HT1080 (cell line): Measurements from ENCODE around the gene CDH23. TPM values are rescaled to one million over a fixed set of nuclear protein-coding genes. Genes with fewer than 3 reads are reported as not detected.

Source experiments
- DNase-seq: peaks from one replicate; pipeline ENCODE4 v3.0.0-alpha.2; 2015; ENCODE audit warnings: low read depth
- total RNA-seq: library from RNA; depleted of rRNA; stranded (reverse); fragments of >200 nt; shearing (Covaris generic); gene quantifications from 2 replicates; pipeline ENCODE4 v1.2.3, GENCODE V29; 2014

CDH23 gene
- total RNA-seq, 1 experiment from 2014 or later, result 0.23 TPM

DNA sequence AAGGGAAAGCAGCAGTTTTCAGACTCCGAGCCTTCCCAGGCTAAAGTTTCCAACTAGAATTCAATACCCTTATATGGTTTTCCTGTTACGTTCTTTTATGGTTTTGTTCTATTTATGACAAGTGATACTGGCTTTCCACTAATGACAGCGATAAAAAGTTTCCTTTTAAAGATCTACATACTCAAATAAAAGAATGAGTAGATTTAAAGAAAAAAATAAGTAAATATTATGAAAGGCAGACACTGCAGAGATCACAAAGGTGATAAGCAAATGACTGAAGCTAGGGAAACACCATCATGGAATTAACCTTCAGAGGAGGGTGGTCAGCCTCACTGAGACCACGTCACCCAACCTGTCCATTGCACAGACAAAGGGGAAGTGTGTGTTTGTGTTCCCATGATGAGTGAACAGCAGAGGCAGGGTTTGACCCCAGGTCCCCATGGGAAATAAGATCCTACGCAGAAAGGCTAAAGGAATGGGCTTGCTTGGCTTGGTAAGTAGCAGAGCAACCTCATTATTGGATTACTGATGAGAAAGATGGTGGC, 372.6 kb downstream of the CDH23 start:
- no peak for DNase-seq

GRCh38 chr10:71770255-71770654, 373.5 kb downstream of the CDH23 start:
- no peak for DNase-seq

DNA sequence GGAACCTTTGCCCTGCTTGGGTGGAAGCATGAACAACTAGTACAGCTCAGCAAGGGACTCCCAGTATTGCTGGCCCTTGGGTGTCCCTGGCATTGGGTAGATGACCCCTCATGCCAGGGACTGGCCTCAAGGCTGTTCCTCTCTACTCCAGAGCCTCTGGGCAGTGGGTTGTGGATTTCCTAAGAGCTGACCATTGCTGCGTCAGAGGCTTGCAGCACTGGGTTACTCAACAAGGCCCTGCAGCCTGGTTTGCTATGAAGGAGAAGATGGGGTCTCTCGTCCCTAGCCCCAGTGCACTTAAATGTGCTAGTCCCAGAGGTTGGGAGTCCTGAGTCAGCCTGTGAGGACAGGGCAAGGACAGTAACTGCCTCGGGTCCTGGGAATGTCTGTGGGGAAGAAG, 374.1 kb downstream of the CDH23 start:
- no peak for DNase-seq

DNA sequence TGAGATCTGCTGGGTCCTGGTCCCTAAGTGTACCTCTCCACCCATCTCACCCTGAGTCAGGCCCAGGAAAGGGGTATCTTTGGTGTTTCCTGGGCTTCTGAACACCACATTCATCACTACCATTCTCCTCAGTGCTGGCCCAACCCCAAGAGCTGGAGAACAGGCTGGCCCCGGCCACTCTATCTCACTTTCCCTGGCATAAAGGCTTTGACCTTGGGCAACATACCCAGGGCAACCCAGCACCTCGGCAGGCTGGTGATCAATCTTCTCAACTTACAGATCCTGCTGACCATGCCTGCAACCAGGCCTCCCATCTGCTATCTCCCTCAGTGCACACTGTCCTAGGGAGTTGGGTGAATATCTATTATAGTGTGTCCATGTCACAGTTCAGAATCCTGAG, 374.5 kb downstream of the CDH23 start:
- DNase-seq, result no peak

DNA sequence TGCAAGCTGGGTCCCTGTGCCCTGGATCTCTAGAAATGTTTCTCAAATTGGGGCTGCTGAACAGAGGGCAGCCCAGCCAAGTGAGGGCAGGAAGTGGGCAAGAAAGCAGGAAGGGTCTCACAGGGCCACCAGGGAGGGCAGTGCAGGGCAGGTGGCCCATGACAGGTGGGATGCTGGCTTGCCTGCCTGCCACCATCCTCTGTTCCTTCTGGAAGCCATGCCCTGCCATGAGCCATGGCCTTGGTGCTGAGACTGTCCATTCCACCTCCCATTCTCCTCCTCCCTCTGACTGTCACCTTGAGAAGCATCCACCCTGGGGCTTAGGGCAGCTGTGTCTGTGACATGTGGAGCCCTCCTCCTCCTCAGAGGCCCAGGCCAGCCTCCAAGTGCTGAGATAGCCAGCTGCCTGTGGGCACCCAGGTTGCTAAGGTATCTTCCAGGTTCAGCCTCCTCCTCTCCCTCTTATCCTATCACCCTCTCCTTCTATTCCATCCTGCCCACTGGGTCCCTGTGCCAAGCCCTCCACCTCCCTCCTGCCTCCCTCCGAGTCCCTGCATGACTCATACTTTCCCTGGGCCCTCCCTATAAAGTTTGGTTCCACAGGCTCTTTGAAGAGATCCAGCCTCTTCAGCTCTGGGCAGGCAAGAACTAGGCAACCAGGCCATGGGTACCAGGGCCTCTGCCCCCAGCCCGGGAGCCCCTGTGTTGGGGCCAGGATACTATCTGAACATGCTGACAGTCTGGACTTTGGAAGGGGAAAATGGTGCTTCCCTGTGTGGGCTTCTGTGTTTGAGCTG, 375.3 kb downstream of the CDH23 start:
- DNase-seq, result peak; percentile 35

DNA sequence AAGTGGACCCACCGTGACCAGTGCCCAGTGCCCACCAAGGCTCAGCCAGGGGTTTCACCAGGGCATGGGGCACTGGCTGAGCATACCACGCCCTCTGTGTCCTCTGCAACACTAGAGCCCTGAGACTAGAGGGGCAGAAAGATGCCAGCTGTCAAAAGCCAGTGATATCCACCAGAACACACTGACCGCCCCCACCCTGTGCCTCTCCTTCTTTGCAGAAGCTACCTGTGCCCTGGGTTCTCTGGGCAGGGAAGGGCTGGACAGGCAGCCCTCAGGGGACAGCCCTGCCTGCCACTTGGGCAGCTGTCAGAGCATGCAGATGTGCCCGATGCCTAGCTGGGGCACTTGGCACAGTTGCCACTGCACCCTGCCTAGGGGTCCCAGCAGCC, 376.1 kb downstream of the CDH23 start:
- DNase-seq, result no peak

GRCh38 chr10:71773221-71773971, 376.7 kb downstream of the CDH23 start, which contains the start of gene VSIR:
VSIR (minus strand) TSS chr10:71773520; CDS start chr10:71773439, 81 bp downstream.
- peak; percentile 61 for DNase-seq

GRCh38 chr10:71774916-71775702, 378.4 kb downstream of the CDH23 start:
- DNase-seq, result no peak

- DNase-seq, result no peak
These were observed 379.8 kb downstream of the CDH23 start for GRCh38 chr10:71776481-71776925.

GRCh38 chr10:71777213-71777985, 380.7 kb downstream of the CDH23 start:
- DNase-seq, result no peak

DNA sequence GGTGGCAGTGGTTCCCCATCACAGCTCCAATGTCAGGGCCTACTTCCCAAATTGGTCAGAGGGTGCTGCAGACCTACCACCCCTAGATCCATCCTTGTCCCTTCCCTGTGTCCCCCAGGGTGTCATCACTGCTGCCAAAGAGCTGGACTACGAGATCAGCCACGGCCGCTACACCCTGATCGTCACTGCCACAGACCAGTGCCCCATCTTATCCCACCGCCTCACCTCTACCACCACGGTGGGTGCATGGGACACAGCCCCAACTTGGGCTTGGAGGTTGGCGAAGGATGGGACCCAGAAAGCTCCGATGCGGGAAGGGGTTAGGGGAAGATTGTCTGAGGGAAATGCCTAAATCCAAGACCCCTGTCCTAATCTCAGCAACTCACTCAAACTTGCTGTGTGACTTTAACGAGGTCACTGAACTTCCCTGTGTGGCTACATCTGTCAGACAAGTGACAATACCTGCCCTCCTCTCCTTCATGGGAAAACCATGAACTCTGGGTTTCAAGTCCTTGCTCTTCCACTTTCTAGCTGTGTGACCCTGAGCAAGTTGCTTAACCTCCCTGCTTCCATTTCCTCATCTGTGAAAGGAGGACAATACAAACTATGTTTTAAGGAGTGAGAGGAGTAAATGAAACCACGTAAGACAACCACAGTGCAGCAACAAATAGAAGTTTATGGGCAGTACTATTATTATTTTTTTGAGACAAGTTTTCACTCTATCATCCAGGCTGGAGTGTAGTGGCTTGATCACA, 381.5 kb downstream of the CDH23 start:
- DNase-seq, result no peak

- DNase-seq, result no peak
These were observed 382.9 kb downstream of the CDH23 start for GRCh38 chr10:71779641-71780040.

DNA sequence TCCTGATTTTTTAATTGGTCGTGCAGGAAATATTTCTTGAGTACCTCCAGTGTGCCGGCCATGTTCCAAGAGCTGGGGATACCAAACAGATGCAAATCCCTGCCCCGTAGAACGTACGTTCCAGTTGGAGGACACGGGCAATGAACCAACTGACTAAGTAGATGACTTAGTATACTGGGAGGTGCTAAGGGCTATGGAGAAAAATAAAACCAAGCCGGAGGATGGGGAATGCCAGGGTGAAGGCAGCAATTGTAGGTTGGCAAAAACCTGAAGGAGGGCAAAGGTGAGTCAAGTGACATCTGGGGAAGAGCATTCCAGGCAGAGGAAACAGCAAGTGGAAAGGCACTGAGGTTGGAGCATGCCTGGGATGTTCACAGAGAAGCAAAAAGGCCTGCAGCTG, 383.4 kb downstream of the CDH23 start:
- DNase-seq, result no peak

DNA sequence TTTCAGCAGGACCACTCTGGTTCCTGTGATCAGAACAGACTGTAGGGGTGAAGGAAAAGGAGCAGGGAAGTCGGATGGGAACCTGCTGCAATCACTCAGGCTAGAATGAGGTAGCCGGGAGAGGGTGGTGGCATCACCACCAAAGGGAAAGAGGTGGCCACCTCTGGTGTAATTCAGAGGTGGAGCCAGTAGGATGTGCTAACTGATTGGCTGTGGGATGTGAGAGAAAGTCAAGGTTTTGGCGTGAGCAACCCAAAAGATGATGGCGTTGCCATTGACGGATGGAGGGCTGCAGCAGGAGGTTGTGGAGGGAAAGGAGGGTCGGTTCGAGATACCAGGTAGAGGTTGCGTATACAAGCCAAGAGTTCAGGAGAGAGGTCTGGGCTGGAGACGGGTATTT, 384.0 kb downstream of the CDH23 start:
- no peak for DNase-seq

GRCh38 chr10:71782221-71782916, 385.6 kb downstream of the CDH23 start:
- no peak for DNase-seq

DNA sequence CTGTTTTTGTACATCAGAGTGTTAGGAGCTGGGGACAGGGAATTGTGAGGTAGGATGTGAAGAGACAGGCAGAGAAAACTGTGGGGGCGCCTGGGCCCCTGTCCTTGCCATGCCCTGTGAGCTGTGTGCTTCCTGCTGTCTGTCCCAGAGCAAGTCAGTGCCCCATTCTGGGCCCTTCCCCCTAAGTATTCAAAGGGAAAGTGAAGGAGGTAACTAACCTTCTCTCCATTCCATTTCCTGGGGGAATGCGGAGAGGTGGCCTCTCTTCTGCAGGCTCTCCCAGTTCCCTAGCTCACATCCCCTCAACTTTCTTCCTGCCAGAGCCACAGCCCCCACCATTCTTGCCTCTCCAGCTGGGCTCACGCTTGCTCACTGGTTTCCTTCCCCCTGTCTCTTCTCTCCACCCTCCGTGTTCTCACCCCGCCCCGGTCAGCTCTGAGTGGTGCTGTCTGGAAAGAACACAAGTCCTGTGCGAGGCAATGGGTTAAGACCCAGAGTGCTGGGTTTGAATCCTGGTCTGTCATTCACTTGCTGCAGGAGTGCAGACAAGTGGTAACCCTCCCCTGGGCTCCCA, 386.3 kb downstream of the CDH23 start:
- DNase-seq, result no peak

GRCh38 chr10:71783917-71784678, 387.4 kb downstream of the CDH23 start:
- no peak for DNase-seq

- DNase-seq, result no peak
These were observed 388.1 kb downstream of the CDH23 start for GRCh38 chr10:71784679-71785272.
